GM23338 (cell line): Measurements from ENCODE around the gene ZNF184. TPM values are rescaled to one million over a fixed set of nuclear protein-coding genes. Genes with fewer than 3 reads are reported as not detected.

Experiments
- ATAC-seq: fragments of 200-7000 bp; cut with Tn5 transposase; 3 replicates; pipeline ENCODE4 v1.9.1; 2020
- DNase-seq: peaks from one replicate; pipeline ENCODE4 v3.0.0-alpha.2; 2015; ENCODE audit warnings: low spot score
- H2AFZ ChIP-seq: fragments of 200-600 bp; sonication (generic); 2 replicates; pipeline ENCODE4 v1.8.0; 2016; ENCODE audit warnings: antibody characterized with exemption, mild to moderate bottlenecking, moderate library complexity
- H3F3A ChIP-seq: fragments of 200-600 bp; sonication (generic); replicated peaks from 2 replicates; pipeline ENCODE4 v1.8.0; 2017; ENCODE audit warnings: antibody characterized with exemption, mixed run types, low read depth
- H3K27ac ChIP-seq: fragments of 200-600 bp; sonication (generic); 2 replicates; pipeline ENCODE4 v1.6.1; 2016; ENCODE audit warnings: low read depth
- H3K27me3 ChIP-seq: fragments of 200-600 bp; sonication (generic); 2 replicates; pipeline ENCODE4 v1.8.0; 2016; ENCODE audit warnings: mild to moderate bottlenecking, mixed run types, moderate library complexity; ENCODE audit not compliant: insufficient read depth
- H3K36me3 ChIP-seq: fragments of 200-600 bp; sonication (generic); 2 replicates; pipeline ENCODE4 v1.8.0; 2016; ENCODE audit warnings: mild to moderate bottlenecking; ENCODE audit not compliant: insufficient read depth
- H3K4me1 ChIP-seq: fragments of 200-600 bp; sonication (generic); 2 replicates; pipeline ENCODE4 v1.8.0; 2016; ENCODE audit warnings: mild to moderate bottlenecking, moderate library complexity; ENCODE audit not compliant: insufficient read depth
- H3K4me2 ChIP-seq: fragments of 200-600 bp; sonication (generic); 2 replicates; pipeline ENCODE4 v1.7.1; 2017; ENCODE audit warnings: mixed run types
- H3K4me3 ChIP-seq: fragments of 200-600 bp; sonication (generic); 2 replicates; pipeline ENCODE4 v1.6.1; 2016; ENCODE audit warnings: mixed run types
- H3K79me2 ChIP-seq: fragments of 200-600 bp; sonication (generic); replicated peaks from 2 replicates; pipeline ENCODE4 v1.8.0; 2017; ENCODE audit warnings: mild to moderate bottlenecking; ENCODE audit not compliant: insufficient read depth
- H3K9me2 ChIP-seq: fragments of 200-600 bp; sonication (generic); 2 replicates; pipeline ENCODE4 v1.8.0; 2017; ENCODE audit not compliant: insufficient read depth
- H4K20me1 ChIP-seq: fragments of 200-600 bp; sonication (generic); replicated peaks from 2 replicates; pipeline ENCODE4 v1.8.0; 2017; ENCODE audit warnings: mild to moderate bottlenecking; ENCODE audit not compliant: insufficient read depth
- H3K27ac Mint-ChIP-seq: 2 replicates; pipeline ENCODE4 v1.8.0; 2020; ENCODE audit warnings: inconsistent platforms, mild to moderate bottlenecking, moderate library complexity, mixed read lengths
- H3K27me3 Mint-ChIP-seq: 3 replicates; pipeline ENCODE4 v1.8.0; 2022; ENCODE audit warnings: low read depth, mild to moderate bottlenecking, moderate library complexity, mixed read lengths, inconsistent platforms; ENCODE audit not compliant: insufficient read depth, poor library complexity
- H3K36me3 Mint-ChIP-seq: 3 replicates; pipeline ENCODE4 v1.8.0; 2021; ENCODE audit warnings: low read depth, mild to moderate bottlenecking, inconsistent platforms, moderate library complexity, mixed read lengths
- H3K4me1 Mint-ChIP-seq: 3 replicates; pipeline ENCODE4 v1.8.0; 2020; ENCODE audit warnings: mild to moderate bottlenecking, inconsistent platforms, mixed read lengths
- H3K4me3 Mint-ChIP-seq: 3 replicates; pipeline ENCODE4 v1.8.0; 2021; ENCODE audit warnings: moderate library complexity, mild to moderate bottlenecking, inconsistent platforms, mixed read lengths
- H3K9me3 Mint-ChIP-seq: 3 replicates; pipeline ENCODE4 v1.8.0; 2020; ENCODE audit warnings: moderate library complexity, mild to moderate bottlenecking, inconsistent platforms, mixed read lengths
- CREB1 ChIP-seq: fragments of 250-450 bp; sonication (Bioruptor Pico); IDR thresholded peaks from 2 replicates; pipeline ENCODE4 v1.5.0; 2020; ENCODE audit warnings: low read depth, mild to moderate bottlenecking, moderate library complexity
- CTCF ChIP-seq, 2 experiments: fragments of 200-600 bp in 1 of 2; sonication (generic) in 1 of 2; conservative IDR thresholded peaks; 2 replicates each; pipeline versions ENCODE4 v1.5.1 to v1.6.1; 2016 to 2017; ENCODE audit warnings: antibody characterized with exemption in 2 of 2, low read depth in 2 of 2, mild to moderate bottlenecking in 2 of 2, moderate library complexity in 1 of 2
- POLR2AphosphoS5 ChIP-seq: IDR thresholded peaks from 2 replicates; pipeline ENCODE4 v1.6.1; 2016; ENCODE audit warnings: antibody characterized with exemption, low read depth
- REST ChIP-seq: IDR thresholded peaks from one replicate; pipeline ENCODE4 v1.6.1; 2018; ENCODE audit warnings: antibody characterized with exemption; ENCODE audit not compliant: unreplicated experiment
- ZNF114 ChIP-seq: fragments of 250-450 bp; sonication (Bioruptor Pico); IDR thresholded peaks from 2 replicates; pipeline ENCODE4 v1.5.0; 2020; ENCODE audit warnings: mild to moderate bottlenecking, moderate library complexity
- ZNF331 ChIP-seq: fragments of 250-450 bp; sonication (Bioruptor Pico); IDR thresholded peaks from 2 replicates; pipeline ENCODE4 v1.5.0; 2020; ENCODE audit warnings: low read depth, mild to moderate bottlenecking, moderate library complexity
- polyA plus RNA-seq: library from polyadenylated mRNA; unstranded; fragments of >200 nt; fragmentation: Nextera tagmentation; extraction: Ambion mirVana; gene quantifications from 2 replicates; pipeline ENCODE4 v1.2.1, GENCODE V29; 2016
- total RNA-seq: library from RNA; depleted of rRNA; stranded (reverse); fragments of >200 nt; shearing (Covaris generic); gene quantifications from 2 replicates; pipeline ENCODE4 v1.2.3, GENCODE V29; 2014

Gene ZNF184
- total and polyA plus RNA-seq, 2 experiments from 2014 or later, result 6.0 to 10.6 TPM

- TF ChIP-seq REST, result no peak
- no peak for TF ChIP-seq CTCF (conservative IDR thresholded peaks at IDR 0.05; ENCODE audit: low read depth in 2 of 2)
These were observed 21.1 kb downstream of the ZNF184 start (continued) for GRCh38 chr6:27451660-27452390.

GRCh38 chr6:27448456-27448855 is 24.4 kb downstream of the ZNF184 start:
- H3K4me1 Mint-ChIP-seq, result no peaks in the 10 kb centered on the region
- H3K27me3 Mint-ChIP-seq, result no peaks in the 10 kb centered on the region
- Histone ChIP-seq H3K4me2 (no peak overlapping the region), H3F3A (no peaks in the 10 kb centered on the region), H3K27ac (no peak overlapping the region), H3K36me3 (peaks cover 37% of the 10 kb centered on the region), H3K27me3 (no peaks in the 10 kb centered on the region), H3K4me3 (no peak overlapping the region), H3K79me2 (no peaks in the 10 kb centered on the region), H3K9me2 (peaks cover 7% of the 10 kb centered on the region; the same call in 1 of the 2 replicates), H3K4me1 (no peaks in the 10 kb centered on the region), H2AFZ (no peak overlapping the region), H4K20me1 (no peaks in the 10 kb centered on the region)
- ATAC-seq, result no peak
- peaks cover 68% of the 10 kb centered on the region for H3K9me3 Mint-ChIP-seq
- TF ChIP-seq REST (no peak), ZNF114 (no peak), ZNF331 (CRISPR knock-in tag) (no peak), POLR2AphosphoS5 (no peak), CREB1 (CRISPR knock-in tag) (no peak)
- DNase-seq, result no peak
- no peak overlapping the region for H3K27ac Mint-ChIP-seq
- H3K4me3 Mint-ChIP-seq, result no peak overlapping the region
- peaks cover 59% of the 10 kb centered on the region for H3K36me3 Mint-ChIP-seq
